Activated gamma-delta T cell treated with Interleukin-2 at 50 U/mL for 16 hours (primary cell): ENCODE data around the gene ANKIB1.
A peak's percentile ranks its signal among the peaks of the same experiment; 100 is the strongest.
"Not testable (repeated sequence)": the region's sequence is repeated elsewhere in the genome, so short reads cannot be mapped to it uniquely, and the experiment has no call there.

Experiments
- DNase-seq: peaks from one replicate; pipeline ENCODE4 v3.0.0-alpha.2; 2020

Gene ANKIB1

DNA sequence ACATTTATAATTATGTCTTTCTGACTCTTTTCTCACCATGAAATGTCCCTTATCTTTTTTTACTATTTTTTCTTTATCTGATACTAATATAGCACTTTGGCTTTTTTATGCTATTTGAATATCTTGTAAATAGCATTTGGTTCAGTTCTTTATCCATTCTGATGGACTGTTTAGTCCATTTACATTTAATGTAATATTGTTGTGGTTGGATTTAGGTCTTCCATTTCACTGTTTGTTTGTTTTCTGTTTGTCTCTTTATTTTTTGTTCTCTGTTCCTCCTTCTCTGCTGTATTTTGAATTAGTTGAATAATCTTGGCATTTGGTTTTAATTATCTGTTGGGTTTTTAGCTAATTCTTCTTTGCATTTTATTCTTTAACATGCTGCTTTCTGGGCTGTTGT lies 89.8 kb downstream of the ANKIB1 start:
- no peak for DNase-seq

GRCh38 chr7:92336662-92337340 lies 91.0 kb downstream of the ANKIB1 start:
- no peak for DNase-seq

DNA sequence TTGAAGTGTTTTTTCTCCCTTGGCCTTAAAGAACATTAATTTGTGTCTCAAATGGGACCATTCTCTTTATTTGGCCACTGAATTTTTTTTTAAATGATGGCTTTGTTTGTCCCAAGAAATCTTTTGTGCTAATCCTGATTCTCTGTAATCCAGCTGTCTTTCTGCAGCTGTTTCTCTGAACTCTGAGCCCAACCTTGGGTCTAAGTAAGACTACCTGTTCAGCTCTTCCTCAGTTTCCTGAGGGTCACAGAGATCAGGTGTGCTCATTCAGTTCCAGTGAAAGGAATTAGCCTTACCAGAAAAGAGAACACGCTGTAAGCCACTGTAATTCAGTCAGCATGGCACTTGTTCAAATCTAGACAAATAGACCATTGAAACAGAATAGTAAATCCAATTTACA lies 94.2 kb downstream of the ANKIB1 start:
- no peak for DNase-seq

DNA sequence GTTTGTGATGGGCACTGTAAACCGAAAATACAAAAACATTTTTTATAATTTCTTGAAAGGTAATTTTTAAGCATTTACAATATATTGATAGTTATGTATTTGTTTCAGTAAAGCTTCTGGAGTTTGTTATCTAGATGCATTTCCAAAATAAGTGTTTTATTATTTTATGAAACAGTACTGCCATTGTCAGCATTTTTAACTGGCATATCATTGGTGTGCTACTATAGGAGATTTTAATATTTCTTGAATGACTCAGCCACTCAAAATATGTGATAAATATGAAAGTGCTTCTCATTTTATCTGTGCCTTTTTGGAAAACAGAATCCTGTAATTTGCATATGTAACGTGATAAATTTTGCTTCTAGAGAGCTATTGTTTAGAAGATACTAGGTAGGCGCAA lies 97.9 kb downstream of the ANKIB1 start:
- no peak for DNase-seq

- no peak for DNase-seq
Observed at GRCh38 chr7:92352009-92352408, 106.2 kb downstream of the ANKIB1 start.

DNA sequence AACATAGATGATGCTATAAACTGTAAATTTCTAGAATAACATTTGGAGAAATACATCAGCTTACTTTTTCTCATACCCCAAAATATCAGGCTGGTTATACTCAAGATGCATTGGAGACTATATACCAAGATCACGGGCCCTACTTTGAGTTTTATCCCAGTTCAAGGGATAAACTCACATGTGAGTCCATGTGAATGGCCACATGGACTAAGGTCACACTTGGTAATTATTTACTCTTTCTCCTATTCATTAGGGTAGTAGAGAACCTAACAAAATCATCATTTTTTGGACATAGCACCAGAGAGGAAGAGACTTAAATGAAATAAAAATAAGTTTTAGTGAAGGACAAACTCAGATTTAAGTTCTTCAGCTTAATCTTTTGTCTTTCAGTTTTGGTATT lies 108.4 kb downstream of the ANKIB1 start:
- DNase-seq = no peak

GRCh38 chr7:92356406-92356805 lies 110.6 kb downstream of the ANKIB1 start:
- DNase-seq = no peak

GRCh38 chr7:92357260-92357659 lies 111.5 kb downstream of the ANKIB1 start:
- no peak for DNase-seq

DNA sequence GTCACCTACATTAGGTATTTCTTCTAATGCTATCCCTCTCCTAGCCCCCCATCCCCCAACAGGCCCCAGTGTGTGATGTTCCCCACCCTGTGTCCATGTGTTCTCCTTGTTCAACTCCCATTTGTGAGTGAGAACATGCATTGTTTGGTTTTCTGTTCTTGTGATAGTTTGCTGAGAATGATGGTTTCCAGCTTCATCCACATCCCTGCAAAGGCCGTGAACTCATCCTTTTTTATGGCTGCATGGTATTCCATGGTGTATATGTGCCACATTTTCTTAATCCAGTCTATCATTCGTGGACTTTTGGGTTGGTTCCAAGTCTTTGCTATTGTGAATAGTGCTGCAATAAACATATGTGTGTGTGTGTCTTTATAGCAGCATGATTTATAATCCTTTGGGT lies 113.4 kb downstream of the ANKIB1 start:
- not testable (repeated sequence) for DNase-seq

DNA sequence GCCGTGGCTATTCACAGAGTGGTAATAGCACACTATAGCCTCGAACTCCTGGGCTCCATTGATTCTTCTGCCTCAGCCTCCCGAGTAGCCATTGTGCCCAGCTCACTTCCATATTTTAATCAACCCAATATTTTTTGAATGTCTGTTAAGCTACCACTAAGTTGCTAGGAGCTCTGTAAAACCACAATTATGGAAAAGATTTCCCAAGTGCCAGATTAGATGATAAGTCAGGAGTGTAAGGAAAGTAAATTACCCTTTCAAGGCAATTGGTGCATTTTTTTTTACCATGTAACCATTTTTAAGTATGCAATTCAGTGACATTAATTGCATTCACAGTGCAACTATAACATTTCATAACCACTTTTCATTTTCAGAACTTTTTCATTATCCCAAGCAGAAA lies 114.0 kb downstream of the ANKIB1 start:
- no peak for DNase-seq

GRCh38 chr7:92360387-92360786 lies 114.6 kb downstream of the ANKIB1 start:
- no peak for DNase-seq

GRCh38 chr7:92362131-92362530 lies 116.4 kb downstream of the ANKIB1 start:
- DNase-seq = no peak

DNA sequence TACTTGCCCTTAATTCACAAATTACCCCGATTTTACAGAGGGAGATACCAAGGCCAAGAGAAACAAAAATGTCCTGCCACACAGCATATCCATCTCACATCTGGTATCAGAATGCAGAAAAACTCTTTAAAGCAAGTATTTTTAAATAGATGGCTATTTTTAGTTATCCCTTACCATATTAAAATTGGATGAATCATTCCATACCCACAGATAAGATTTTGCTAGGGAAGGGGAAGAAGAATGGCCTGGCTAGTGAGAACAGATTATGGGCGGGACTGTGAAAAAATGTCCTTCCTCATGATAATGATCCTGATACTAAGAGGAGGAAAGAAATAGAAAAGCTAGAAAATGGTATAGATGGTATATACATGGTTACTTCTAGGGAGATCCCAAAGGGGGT lies 121.0 kb downstream of the ANKIB1 start:
- no peak for DNase-seq

- no peak for DNase-seq
Observed at GRCh38 chr7:92368741-92369140, 123.0 kb downstream of the ANKIB1 start.

- no peak for DNase-seq
Observed at GRCh38 chr7:92375013-92375412, 129.2 kb downstream of the ANKIB1 start.

- no peak for DNase-seq
Observed at GRCh38 chr7:92391071-92391470, 145.3 kb downstream of the ANKIB1 start.

- DNase-seq = no peak
Observed at GRCh38 chr7:92397542-92397941, 151.8 kb downstream of the ANKIB1 start.

GRCh38 chr7:92400013-92400412 lies 154.2 kb downstream of the ANKIB1 start:
- no peak for DNase-seq

- no peak for DNase-seq
Observed at GRCh38 chr7:92402920-92403759, 157.4 kb downstream of the ANKIB1 start.

GRCh38 chr7:92403760-92404074 lies 157.9 kb downstream of the ANKIB1 start:
- no peak for DNase-seq

- DNase-seq = peak; percentile 26
Observed at GRCh38 chr7:92404170-92404614, 158.4 kb downstream of the ANKIB1 start.

GRCh38 chr7:92409357-92409756 lies 163.6 kb downstream of the ANKIB1 start:
- DNase-seq = no peak

GRCh38 chr7:92410162-92410561 lies 164.4 kb downstream of the ANKIB1 start:
- DNase-seq = not testable (repeated sequence)

GRCh38 chr7:92412745-92413144 lies 167.0 kb downstream of the ANKIB1 start:
- no peak for DNase-seq

GRCh38 chr7:92413550-92413949 lies 167.8 kb downstream of the ANKIB1 start:
- no peak for DNase-seq
